DMS 273 (cell line): ENCODE results near the gene EIF2A.

Source experiments
- DNase-seq: peaks from one replicate; lab custom pipeline; 2025; ENCODE audit not compliant: unreplicated experiment; lab: John Stamatoyannopoulos, UW

EIF2A gene

DNA sequence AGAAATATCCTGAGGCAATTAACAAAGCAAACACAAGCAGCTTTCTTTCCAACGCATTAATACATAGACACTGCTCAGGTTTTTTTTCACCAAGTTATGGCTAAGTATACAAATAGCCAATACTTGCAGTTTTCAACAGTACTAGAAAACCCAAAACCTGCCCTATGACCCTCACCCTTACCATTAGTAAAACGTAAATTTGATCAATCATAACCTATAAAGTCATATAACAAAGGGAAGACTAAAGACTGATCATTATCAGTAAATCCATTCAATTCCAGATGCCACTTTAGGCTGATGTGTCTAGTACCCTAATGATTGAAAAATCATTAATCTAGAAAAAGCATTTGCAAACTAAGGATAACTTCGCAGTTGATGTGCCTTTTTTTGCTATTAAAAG, 3.5 kb upstream of the EIF2A start:
- DNase-seq = no peak

DNA sequence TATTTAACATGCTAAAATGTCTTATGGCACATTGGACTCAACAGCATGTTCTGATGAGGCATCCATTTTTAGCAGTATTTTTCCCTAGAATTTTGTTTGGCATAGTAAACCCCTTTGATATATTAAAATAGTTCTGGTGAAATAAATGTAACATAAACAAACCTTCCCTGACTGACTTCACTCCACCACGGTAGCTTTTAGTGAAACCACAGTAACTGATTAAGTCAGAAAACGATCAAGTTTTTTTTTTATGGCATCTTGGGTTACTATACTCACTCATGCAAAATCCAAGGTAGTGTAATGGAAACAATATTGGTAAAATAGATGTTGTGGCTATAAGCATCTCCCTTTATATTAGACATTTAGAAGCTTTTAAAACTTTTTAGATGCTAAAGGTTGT, 3.1 kb upstream of the EIF2A start:
- no peak for DNase-seq

DNA sequence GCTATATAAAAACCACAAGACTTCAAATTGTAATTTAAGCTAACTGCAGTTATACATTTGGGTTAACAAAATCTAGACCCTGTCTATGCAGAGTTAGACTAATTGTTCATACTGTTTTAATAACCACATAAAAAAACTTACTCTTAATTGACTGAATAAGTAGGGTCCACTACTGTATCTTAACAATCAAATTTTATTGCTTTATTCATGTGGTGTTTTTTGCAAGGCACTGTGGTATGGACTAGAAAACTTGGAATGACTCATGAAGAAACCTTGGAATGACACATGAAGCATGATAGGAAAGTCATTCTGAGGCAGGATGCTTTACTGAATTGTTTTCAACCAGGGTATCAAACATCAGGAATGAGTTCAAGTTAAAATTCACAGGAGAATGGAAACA, 2.5 kb upstream of the EIF2A start:
- DNase-seq = no peak

DNA sequence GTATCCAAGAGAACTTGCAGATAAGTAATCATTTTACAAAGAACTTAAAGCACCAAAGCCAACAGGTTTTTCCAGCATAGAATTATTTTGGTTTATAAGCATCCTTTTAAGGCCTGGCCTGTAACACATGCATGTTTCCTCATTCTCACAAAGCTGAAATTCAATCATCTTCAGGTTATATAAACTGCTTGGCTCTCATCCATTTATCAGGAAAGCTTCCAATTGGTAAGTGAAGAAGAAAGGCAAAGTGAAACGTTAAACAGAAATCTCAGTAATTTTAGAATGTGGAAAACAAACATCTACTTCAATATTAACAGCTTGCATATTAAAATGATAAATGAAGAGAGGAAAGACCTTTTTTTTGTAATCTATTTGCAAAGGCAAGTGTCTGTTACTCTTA, 1.9 kb upstream of the EIF2A start:
- DNase-seq = peak; percentile 44

DNA sequence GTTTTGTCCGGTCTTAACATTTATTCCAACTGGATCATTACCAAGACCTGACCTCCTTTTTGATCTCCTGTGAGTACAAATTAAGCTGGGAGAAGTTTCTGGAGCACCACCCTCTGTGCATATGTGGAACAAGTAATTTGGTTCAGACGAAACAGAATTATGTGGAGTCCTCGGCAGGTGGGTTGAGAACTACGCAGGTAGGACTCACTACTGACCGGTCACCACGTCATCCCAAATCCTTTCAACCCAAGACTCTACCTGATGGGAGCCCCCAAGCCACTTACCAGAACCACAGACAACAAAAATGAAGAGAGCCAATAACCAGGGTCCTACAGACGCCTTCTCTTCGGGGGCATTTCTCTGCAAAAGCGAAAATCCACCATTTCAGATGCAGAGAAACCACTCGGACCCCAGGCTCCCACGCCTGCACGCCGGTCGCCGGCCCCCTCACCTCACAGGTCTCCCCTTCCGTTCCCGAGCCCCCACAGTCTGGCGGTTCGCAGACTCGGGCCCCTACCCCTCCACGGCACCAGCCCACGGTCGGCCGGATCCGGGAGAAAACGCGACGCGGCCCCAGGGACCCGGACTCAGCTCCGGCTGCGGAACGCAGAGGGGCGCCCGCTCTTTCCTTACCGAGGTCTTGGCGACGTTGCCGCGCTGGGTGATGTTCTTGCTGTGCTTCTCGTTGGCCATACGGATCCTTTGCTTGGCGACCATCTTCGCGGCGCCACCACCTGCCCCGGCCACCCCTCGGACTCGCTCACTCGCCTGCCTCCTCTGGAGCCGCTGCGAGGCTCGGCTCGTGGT, 965 bp upstream of the EIF2A start:
- DNase-seq = peak; percentile 82

DNA sequence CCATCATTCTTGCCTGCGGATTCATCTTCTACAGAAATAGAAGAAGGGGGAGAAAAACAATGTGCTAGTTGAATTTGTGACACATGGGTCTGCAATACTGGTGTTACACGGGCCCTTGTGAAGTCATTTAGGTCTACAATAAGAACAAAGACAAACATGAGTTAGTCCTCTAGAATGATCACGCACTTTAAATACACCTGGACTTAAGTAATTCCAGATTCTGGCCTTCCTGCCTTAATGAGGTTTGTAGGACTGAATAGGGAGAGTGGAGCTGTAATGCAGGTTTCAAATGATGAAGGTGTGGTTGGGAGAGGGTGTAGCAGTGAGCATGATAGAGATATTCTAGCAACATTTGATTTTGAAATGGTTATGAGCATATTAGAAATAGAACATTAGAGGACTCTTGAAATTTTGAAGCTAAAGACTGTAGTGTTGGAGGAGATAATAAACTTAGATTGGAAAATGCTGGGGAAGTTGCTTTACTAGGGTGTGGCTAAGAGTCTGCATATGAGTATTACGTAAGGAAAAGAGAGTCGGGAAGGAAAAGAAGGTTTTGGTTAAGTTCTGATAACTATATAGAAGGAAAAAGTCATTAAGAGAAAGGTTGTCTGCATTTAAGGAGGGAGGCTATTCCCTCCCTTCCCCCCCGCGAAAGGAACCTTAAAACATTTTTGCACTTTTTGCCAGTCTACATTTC, 606 bp downstream of the EIF2A start:
- DNase-seq = no peak

DNA sequence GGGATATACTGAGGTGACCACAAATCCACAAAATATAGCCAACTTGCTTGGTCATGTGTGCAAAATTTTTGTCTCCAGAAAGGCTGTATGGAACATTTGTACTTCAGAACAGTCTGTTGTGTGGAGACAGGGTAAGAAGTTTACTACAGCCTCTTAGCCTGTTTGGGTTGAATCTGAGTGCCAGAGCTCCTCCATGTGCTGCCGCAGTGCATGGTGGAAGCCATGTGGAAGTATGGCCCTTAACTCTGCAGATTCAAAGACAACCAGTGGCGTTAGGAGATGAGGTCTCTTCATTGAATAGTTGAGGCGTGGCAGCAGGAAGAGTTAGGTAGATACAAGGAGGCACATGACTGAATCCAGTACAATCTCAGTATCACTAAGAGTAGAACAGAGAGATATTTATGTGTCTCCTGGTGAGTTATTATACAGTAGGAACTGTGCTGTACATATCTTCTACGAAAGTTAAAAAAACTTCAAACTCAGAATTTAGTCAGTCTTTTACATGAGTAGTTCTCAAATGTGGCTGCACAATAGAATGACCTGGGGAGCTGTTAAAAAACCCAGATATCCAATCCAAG, 9.4 kb downstream of the EIF2A start:
- no peak for DNase-seq

DNA sequence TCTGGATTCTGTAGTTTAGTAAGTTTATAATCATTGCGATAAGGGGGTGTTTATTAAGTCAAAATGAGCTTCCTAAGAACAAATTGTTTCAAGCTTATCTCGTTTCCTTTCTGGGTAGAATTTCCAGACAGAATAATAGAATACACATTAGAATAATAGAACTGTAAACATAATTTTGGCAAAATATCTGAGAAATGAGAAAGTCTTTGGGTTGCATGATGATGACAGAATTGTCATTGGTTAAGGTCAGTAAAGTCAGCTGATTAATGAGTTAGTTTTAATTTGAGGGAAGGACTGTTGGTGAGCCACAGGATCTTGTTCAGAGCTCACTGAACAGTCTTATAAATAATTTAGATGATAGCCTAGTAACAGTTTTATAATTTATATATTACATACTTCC, 10.2 kb downstream of the EIF2A start:
- no peak for DNase-seq

DNA sequence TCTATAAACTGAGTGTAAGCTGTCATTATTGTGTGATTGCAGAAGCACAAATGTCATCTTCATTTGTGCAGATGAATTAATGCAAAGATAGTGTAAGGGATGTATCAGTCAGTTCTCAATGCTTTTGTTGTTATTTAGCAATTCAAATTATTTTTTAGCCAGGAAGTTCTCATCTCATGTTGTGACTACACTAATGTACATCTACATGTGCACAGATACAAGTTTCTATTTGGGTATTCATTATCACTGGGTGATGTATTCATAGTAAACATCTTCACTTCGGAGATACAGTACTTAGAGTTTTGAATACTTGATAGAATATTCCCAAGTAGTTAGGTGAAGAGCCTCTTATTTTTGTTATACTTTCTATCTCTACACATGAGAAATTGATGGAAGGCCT, 11.1 kb downstream of the EIF2A start:
- no peak for DNase-seq

DNA sequence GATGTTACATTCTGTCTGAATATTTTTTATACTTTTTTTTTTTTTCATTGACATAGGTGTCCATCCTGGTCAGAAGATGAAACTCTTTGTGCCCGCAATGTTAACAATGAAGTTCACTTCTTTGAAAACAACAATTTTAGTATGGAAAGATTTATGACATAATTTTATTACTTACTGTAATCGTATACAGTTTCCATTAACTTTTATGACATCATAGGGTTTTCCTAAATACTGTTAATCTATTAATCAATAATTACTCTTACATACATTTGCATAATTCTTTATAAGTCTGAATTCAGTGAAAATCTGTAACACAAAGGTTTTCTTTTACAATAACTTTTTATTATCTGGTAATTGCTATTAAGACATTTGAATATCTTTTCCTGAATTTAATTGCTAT, 17.7 kb downstream of the EIF2A start:
- no peak for DNase-seq

DNA sequence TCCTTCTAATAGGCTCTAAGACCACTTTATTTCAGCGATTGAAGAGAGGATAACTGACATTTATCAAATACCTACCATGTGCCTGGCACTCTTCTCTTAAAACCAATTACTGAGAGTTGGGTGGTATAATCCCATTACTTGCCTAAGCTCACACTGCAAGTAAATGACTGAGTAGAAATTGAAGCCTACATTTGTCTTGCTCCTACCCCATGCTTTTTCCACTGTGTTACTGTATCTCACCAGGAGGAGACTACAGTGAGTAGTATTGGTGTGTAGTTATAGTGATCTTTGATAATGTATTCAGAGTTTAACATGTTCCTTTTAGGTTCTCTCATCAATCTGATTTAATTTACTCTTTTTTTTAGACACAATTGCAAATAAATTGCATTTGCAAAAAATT, 20.7 kb downstream of the EIF2A start:
- no peak for DNase-seq

DNA sequence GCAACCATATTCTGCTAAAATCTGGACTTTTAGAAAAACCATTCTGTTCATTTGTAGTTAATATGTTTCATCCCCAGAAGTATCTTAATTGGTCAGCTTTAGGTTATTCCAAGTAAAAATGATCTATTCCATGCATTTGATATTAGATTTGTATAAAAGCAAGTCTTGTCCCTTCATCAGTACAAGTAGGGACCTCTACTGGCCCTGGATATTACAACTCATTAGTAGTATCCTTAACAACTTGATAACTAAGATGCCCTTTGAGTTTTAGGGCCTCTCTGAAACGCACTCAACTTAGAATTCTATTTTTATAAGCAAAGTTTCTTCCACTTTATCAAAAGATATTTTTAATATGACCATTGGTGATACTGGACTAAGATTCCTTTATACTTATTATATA, 31.3 kb downstream of the EIF2A start:
- DNase-seq = peak; percentile 28

DNA sequence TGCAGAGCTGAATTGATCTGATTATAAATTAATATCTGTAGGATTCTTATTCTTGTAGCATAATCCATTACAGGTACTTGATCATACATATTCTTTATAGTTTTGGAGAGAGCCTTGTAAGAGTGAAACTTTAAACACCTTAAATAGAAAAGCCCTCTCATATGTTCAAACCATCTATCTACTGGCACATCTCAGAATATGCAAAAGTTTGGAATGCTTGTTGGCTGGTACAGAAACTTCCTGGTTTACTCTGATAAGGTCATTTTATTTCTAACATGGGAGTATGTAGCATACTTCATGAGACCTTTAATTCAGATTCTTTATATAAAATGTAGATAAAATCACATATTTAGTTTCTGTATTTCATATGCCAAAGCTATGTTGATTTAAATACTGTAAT, 34.6 kb downstream of the EIF2A start:
- no peak for DNase-seq

DNA sequence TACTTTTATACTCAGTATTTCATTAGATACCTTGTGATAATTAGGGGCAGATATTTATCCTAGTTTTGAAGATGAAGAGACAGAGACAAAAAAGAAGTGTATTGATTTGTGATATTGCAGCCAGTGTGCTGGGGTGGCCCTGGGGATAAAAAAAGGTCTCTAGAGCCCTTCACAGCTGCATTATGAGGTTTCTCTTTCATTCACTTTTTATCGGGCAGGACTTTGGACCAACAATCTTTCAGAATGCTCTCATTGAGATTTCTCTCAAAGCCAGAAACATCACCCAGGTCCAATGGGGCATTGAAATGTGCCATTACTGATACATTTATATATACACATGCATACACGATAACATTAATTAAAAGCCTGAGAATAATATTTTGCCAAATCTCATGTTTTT, 36.0 kb downstream of the EIF2A start:
- DNase-seq = no peak

DNA sequence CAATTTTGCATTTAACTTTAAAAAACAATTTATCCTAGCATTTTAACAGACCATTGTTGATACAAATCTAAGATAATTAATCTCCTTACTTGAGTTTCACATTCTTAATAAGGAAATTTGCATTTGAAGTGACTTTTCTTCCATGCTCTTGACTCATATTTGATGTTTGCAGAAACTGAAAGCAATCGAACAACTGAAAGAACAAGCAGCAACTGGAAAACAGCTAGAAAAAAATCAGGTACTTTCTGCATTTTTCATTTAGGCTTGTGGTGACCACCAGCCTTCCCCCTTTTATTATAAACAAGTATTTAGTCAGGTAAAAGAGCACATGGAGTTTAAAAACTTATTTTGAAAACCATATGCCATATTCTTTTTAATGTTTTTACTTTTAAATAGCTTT, 36.4 kb downstream of the EIF2A start:
- DNase-seq = no peak

DNA sequence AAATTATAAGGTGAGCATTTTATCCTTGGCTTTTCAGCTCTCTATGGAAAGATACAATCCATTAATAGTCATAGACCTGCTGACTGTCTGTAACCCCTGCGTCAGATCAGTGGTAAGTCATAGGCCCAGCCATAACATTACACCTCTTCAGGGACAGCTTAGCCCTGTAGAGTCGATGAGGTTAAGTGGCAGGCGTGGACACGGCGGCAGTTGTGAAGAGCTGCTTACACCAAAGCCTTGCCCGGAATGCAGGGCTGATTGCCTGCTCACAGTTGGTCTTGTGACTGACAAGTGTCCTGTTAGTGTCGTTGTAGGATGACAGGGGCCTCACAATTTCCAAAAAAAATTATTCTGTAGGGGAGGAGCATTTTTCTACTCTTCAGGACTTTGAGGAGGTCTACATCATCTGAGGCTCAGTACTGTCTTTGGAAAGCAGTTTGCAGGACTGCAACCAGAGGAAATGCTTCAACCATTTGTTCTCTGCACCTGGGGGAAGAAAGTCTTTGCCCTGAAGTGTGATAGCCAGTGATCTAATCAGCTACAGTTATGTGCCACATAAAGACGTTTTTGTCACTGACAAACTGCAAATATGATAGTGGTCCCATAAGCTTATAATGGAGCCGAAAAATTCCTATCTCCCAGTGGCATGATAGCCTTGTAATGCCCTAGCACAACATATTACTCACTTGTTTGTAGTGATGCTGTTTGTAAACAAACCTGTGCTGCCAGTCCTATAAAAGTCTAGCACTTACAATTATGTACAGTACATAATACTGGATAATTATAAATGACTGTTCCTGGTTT, 41.6 kb downstream of the EIF2A start:
- DNase-seq = no peak

DNA sequence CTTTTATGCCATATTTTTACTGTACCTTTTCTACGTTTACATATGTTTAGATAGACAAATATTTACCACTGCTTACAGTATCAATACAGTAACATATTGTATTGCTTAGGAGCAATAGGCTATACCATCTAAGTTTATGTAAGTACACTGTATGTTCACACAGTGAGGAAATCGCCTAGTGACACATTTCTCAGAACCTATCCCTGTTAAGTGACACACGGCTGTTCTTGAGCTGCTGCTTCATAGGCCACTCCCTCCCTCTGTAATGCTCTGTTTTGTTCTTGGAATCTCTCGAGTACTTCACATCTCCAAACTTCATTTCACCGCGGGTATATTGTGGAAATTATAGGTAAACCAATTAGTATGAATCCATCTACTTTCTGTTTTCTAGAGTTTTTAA, 43.2 kb downstream of the EIF2A start:
- no peak for DNase-seq

DNA sequence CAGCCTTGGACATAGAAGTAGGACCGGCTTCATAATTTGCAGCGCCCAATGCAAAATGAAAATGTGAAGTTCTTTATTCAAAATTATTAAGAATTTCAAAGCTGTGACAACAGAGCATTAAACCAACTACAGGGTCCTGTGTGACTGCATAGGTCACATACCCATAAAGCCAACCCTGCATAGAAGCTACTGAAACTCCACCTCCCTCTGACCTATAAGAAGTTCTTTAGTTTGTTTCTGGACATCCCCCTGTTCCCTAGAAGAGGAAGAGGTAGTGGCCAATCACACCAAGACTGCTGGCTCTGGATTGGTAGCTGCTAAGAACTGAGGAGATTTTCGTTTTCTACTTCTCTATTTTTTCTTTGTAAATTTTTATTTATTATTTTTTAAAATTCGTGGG, 47.6 kb downstream of the EIF2A start:
- DNase-seq = no peak

DNA sequence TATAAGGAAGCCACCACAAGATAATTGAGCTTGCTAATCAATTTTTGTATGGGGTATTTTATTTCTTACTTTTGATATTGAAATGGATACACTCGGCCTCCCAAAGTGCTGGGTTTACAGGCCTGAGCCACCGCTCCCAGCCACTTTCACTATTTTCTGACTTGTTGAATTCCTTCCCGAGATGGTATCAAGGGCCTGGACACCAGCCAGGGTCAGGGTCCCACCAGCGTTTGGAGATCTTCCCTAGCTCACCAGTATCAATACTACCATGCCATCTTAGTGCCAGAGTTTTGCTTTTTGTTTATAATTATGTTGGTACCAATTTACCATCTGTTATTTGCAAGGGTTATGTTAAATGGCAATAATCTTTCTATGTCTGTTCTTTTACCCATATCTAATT, 51.1 kb downstream of the EIF2A start:
- no peak for DNase-seq

DNA sequence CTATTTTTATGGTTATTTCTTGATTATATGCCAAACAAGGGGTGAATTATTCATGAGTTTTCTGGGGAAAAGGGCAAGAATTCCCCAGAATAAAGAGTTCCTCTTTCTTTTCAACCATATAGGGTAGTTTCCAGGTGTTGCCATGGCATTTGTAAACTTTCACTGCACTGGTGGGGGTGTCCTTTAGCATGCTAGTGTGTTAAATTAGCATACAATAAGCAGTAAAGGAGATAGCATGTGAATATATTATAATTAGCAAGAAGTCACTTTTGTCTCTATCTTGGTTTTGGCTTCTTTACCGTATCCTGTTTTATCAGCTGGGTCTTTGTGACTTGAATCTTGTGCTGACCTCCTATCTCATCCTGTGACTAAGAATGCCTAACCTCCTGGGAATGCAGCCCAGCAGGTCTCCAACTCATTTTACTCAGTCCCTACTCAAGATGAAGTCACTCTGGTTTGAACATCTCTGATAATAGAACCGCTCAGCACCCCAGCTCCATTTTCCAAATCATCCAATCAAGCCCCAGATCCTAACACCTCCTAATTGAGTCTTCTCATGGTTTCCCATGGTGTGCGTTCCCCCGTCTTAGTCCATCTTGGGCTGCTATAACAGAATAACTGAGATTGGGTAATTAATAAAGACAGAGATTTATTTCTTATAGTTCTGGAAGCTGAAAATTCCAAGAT, 53.2 kb downstream of the EIF2A start:
- no peak for DNase-seq
